SK-N-SH (cell line): ENCODE data around the gene METTL25B. TPM values are rescaled to one million over a fixed set of nuclear protein-coding genes. Genes with fewer than 3 reads are reported as not detected.

ENCODE experiments used
- CTCF ChIA-PET: fragments of 300-600, 350-600 bp; formaldehyde crosslinking; extraction: SDS; loops from one replicate; lab custom pipeline; 2021; lab: Yijun Ruan, JAX
- POLR2A ChIA-PET: fragments of 350-600 bp; sonication (Branson Sonifier 250); formaldehyde crosslinking; extraction: SDS; loops from one replicate; lab custom pipeline; 2020; ENCODE audit warnings: antibody characterized with exemption, inconsistent platforms; lab: Yijun Ruan, JAX
- DNase-seq: peaks from one replicate; pipeline ENCODE4 v3.0.0; 2012
- H2AFZ ChIP-seq: fragments of 200-600 bp; sonication (generic); 2 replicates; pipeline ENCODE4 v1.8.1; 2016; ENCODE audit warnings: antibody characterized with exemption, mild to moderate bottlenecking, low read depth
- H3F3A ChIP-seq: fragments of 200-600 bp; sonication (generic); replicated peaks from 2 replicates; pipeline ENCODE3; 2016; ENCODE audit warnings: antibody characterized with exemption, mild to moderate bottlenecking; ENCODE audit not compliant: insufficient read depth
- H3K27ac ChIP-seq, 2 experiments: fragments of 200-500 bp in 1 of 2; fragments of 200-600 bp in 1 of 2; sonication (Bioruptor generic) in 1 of 2; sonication (generic), shearing (Covaris generic) in 1 of 2; 2 replicates each; pipeline versions ENCODE4 v1.5.1 to v1.6.1; 2014 to 2016; ENCODE audit warnings: low read depth in 2 of 2, inconsistent platforms in 1 of 2, low read length in 1 of 2, mild to moderate bottlenecking in 1 of 2, mixed read lengths in 1 of 2
- H3K27me3 ChIP-seq: fragments of 200-600 bp; sonication (generic), shearing (Covaris generic); 2 replicates; pipeline ENCODE4 v1.6.1; 2016; ENCODE audit warnings: mixed run types; ENCODE audit not compliant: insufficient read depth
- H3K36me3 ChIP-seq, 2 experiments: fragments of 200-500 bp in 1 of 2; fragments of 200-600 bp in 1 of 2; sonication (Bioruptor generic) in 1 of 2; sonication (generic) in 1 of 2; replicated peaks in 1 of 2; 2 replicates each; pipeline versions ENCODE3 to v1.5.1; 2014 to 2016; ENCODE audit warnings: low read length in 1 of 2, mild to moderate bottlenecking in 1 of 2; ENCODE audit not compliant: insufficient read depth in 2 of 2, control insufficient read depth in 1 of 2
- H3K4me1 ChIP-seq, 2 experiments: fragments of 200-500 bp in 1 of 2; fragments of 200-600 bp in 1 of 2; sonication (Bioruptor generic) in 1 of 2; sonication (generic), shearing (Covaris generic) in 1 of 2; 2 replicates each; pipeline versions ENCODE4 v1.5.1 to v1.6.1; 2014 to 2016; ENCODE audit warnings: low read depth in 1 of 2, low read length in 1 of 2, mixed run types in 1 of 2; ENCODE audit not compliant: insufficient read depth in 2 of 2, control insufficient read depth in 1 of 2
- H3K4me2 ChIP-seq: fragments of 200-600 bp; sonication (generic), shearing (Covaris generic); 2 replicates; pipeline ENCODE4 v1.6.1; 2017; ENCODE audit warnings: mixed run types
- H3K4me3 ChIP-seq, 2 experiments: fragments of 200-500 bp in 1 of 2; fragments of 200-600 bp in 1 of 2; sonication (Bioruptor generic) in 1 of 2; sonication (generic), shearing (Covaris generic) in 1 of 2; 2 replicates each; pipeline versions ENCODE4 v1.5.1 to v1.8.1; 2014 to 2016; ENCODE audit warnings: low read depth in 2 of 2, inconsistent platforms in 1 of 2, low read length in 1 of 2, mild to moderate bottlenecking in 1 of 2, mixed read lengths in 1 of 2, moderate library complexity in 1 of 2
- H3K79me2 ChIP-seq: fragments of 200-600 bp; sonication (generic); 2 replicates; pipeline ENCODE4 v1.8.1; 2017; ENCODE audit warnings: mild to moderate bottlenecking; ENCODE audit not compliant: insufficient read depth
- H3K9ac ChIP-seq: fragments of 200-600 bp; sonication (generic); 2 replicates; pipeline ENCODE4 v1.6.1; 2017; ENCODE audit warnings: mixed run types
- H3K9me2 ChIP-seq: fragments of 200-600 bp; sonication (generic); 2 replicates; pipeline ENCODE4 v1.6.1; 2017; ENCODE audit warnings: mixed run types
- H3K9me3 ChIP-seq: fragments of 200-600 bp; sonication (generic); 2 replicates; pipeline ENCODE4 v1.6.1; 2017; ENCODE audit warnings: mixed run types, mild to moderate bottlenecking, moderate library complexity
- H4K20me1 ChIP-seq: fragments of 200-600 bp; sonication (generic); 2 replicates; pipeline ENCODE4 v1.6.1; 2017; ENCODE audit warnings: mild to moderate bottlenecking, mixed run types; ENCODE audit not compliant: insufficient read depth
- ELF1 ChIP-seq: IDR thresholded peaks from 2 replicates; pipeline ENCODE4 v1.4.0; 2012
- EZH2phosphoT487 ChIP-seq: fragments of 200-600 bp; sonication (generic); IDR thresholded peaks from 2 replicates; pipeline ENCODE4 v1.6.1; 2017; ENCODE audit warnings: low read depth, mixed run types, mild to moderate bottlenecking, antibody characterized with exemption, moderate library complexity, borderline replicate concordance
- GABPA ChIP-seq: IDR thresholded peaks from 2 replicates; pipeline ENCODE4 v1.4.0; 2012; ENCODE audit warnings: low read depth, mild to moderate bottlenecking
- GATA2 ChIP-seq: sonication (generic); formaldehyde crosslinking; IDR thresholded peaks from 2 replicates; pipeline ENCODE4 v1.5.0; 2020; ENCODE audit warnings: mild to moderate bottlenecking, missing genetic modification reagents
- NRF1 ChIP-seq: IDR thresholded peaks from 2 replicates; pipeline ENCODE4 v1.6.1; 2012; ENCODE audit warnings: low read depth, mild to moderate bottlenecking, low read length
- POLR2AphosphoS5 ChIP-seq: IDR thresholded peaks from 2 replicates; pipeline ENCODE4 v1.6.1; 2012; ENCODE audit warnings: low read depth, low read length
- RCOR1 ChIP-seq: fragments of 150-350 bp; IDR thresholded peaks from 2 replicates; pipeline ENCODE4 v1.6.1; 2017; ENCODE audit warnings: antibody characterized with exemption, low read length
- REST ChIP-seq: IDR thresholded peaks from 2 replicates; pipeline ENCODE4 v1.6.1; 2012; ENCODE audit warnings: mild to moderate bottlenecking, low read depth, low read length, moderate library complexity
- RFX5 ChIP-seq: IDR thresholded peaks from 2 replicates; pipeline ENCODE4 v1.6.1; 2012; ENCODE audit warnings: mild to moderate bottlenecking, improper control_type of control experiment, low read length
- SIN3A ChIP-seq: IDR thresholded peaks from 2 replicates; pipeline ENCODE4 v1.6.1; 2012; ENCODE audit warnings: low read depth, mild to moderate bottlenecking, low read length, moderate library complexity, borderline replicate concordance
- SMC3 ChIP-seq: IDR thresholded peaks from 2 replicates; pipeline ENCODE4 v1.6.1; 2012; ENCODE audit warnings: low read depth, low read length, improper control_type of control experiment
- WGBS: methylation state at CpG from one replicate; pipeline ENCODE4 v1.1.6; 2017; ENCODE audit warnings: low lambda C conversion rate; 5-methylcytosine and 5-hydroxymethylcytosine counted together
- polyA plus RNA-seq, 3 experiments: library from polyadenylated mRNA; depleted of rRNA; stranded (reverse); fragments of >200 nt; gene quantifications; 2 replicates each; pipeline ENCODE4 v1.2.3, GENCODE V29; 2012
- TF ChIP-seq, protein P1 (sequence below): fragments of 200-600 bp; sonication (generic); IDR thresholded peaks from 2 replicates; pipeline ENCODE4 v1.6.1; 2017; ENCODE audit warnings: antibody characterized with exemption, mild to moderate bottlenecking, moderate library complexity
- TF ChIP-seq, protein P2 (sequence below): IDR thresholded peaks from 2 replicates; pipeline ENCODE4 v1.4.0; 2012; ENCODE audit warnings: low read depth, borderline replicate concordance

Gene METTL25B
- polyA plus RNA-seq, 1 of the 3 experiments (the other 2 are of a cell fraction): 20.1 TPM

DNA sequence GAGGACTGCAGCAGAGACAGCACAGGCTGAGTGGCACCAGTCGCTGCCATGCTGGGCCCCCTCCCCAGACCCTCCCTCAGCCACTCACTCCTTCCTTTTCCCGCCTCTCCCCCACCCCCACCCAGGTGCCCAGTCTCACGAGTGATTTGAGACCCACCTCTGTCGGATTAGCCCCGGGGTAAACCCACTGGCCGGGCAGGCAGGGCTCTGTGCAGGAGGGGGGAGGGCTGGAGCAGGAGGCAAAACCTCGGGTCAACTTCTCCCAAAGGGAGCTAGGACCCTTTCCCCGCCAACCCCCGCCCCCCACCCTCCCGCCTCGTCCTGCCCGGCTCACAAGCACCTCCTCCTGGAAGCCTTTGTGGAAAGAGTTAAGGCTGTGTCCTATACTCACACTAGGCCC, 16.1 kb downstream of the METTL25B start:
- no peaks in the 10 kb centered on the region for H3K27me3 ChIP-seq
- H3F3A ChIP-seq: peaks cover 53% of the 10 kb centered on the region
- no peak overlapping the region for H3K9ac ChIP-seq
- peaks cover 36 to 45% of the 10 kb centered on the region in 2 experiments for H3K4me1 ChIP-seq
- no peak overlapping the region for H2AFZ ChIP-seq
- DNase-seq: no peak
- TF ChIP-seq GABPA: no peak
- TF ChIP-seq ELF1: no peak
- TF ChIP-seq POLR2AphosphoS5: no peak
- TF ChIP-seq, protein P1, sequence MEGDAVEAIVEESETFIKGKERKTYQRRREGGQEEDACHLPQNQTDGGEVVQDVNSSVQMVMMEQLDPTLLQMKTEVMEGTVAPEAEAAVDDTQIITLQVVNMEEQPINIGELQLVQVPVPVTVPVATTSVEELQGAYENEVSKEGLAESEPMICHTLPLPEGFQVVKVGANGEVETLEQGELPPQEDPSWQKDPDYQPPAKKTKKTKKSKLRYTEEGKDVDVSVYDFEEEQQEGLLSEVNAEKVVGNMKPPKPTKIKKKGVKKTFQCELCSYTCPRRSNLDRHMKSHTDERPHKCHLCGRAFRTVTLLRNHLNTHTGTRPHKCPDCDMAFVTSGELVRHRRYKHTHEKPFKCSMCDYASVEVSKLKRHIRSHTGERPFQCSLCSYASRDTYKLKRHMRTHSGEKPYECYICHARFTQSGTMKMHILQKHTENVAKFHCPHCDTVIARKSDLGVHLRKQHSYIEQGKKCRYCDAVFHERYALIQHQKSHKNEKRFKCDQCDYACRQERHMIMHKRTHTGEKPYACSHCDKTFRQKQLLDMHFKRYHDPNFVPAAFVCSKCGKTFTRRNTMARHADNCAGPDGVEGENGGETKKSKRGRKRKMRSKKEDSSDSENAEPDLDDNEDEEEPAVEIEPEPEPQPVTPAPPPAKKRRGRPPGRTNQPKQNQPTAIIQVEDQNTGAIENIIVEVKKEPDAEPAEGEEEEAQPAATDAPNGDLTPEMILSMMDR: no peak
- TF ChIP-seq RFX5: no peak
- TF ChIP-seq, protein P2, sequence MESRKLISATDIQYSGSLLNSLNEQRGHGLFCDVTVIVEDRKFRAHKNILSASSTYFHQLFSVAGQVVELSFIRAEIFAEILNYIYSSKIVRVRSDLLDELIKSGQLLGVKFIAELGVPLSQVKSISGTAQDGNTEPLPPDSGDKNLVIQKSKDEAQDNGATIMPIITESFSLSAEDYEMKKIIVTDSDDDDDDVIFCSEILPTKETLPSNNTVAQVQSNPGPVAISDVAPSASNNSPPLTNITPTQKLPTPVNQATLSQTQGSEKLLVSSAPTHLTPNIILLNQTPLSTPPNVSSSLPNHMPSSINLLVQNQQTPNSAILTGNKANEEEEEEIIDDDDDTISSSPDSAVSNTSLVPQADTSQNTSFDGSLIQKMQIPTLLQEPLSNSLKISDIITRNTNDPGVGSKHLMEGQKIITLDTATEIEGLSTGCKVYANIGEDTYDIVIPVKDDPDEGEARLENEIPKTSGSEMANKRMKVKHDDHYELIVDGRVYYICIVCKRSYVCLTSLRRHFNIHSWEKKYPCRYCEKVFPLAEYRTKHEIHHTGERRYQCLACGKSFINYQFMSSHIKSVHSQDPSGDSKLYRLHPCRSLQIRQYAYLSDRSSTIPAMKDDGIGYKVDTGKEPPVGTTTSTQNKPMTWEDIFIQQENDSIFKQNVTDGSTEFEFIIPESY: no peak
- TF ChIP-seq SMC3: no peak
- no peak for TF ChIP-seq RCOR1
- no peak for TF ChIP-seq REST
- no peak for TF ChIP-seq GATA2 (CRISPR knock-in tag)
- no peak for TF ChIP-seq NRF1
- TF ChIP-seq SIN3A: no peak
- TF ChIP-seq EZH2phosphoT487: no peak
- whole genome bisulfite sequencing: 83% methylated on average over 10 of the region's 12 CpGs
- H3K4me3 ChIP-seq: no peak overlapping the region
- no peak overlapping the region for H3K4me2 ChIP-seq
- POLR2A ChIA-PET: no interaction called here
- H3K36me3 ChIP-seq: peaks cover 12 to 42% of the 10 kb centered on the region in 2 experiments
- H4K20me1 ChIP-seq: no peaks in the 10 kb centered on the region
- H3K27ac ChIP-seq: no peak overlapping the region; a peak in 1 of 4 replicates
- CTCF ChIA-PET: interaction anchor here (0.7 to 8.6 kb wide), 4 partner anchors 19 to 116 kb away, joined by 3 to 42 read pairs (median 4); no protein-coding TSS in a partner anchor
- no peaks in the 10 kb centered on the region for H3K9me3 ChIP-seq
- no peaks in the 10 kb centered on the region for H3K9me2 ChIP-seq
- H3K79me2 ChIP-seq: peaks cover 66% of the 10 kb centered on the region
